ENCODE results near the gene OVCA2.
"Not testable (repeated sequence)": the region's sequence is repeated elsewhere in the genome, so short reads cannot be mapped to it uniquely, and the experiment has no call there.

OVCA2 gene

DNA sequence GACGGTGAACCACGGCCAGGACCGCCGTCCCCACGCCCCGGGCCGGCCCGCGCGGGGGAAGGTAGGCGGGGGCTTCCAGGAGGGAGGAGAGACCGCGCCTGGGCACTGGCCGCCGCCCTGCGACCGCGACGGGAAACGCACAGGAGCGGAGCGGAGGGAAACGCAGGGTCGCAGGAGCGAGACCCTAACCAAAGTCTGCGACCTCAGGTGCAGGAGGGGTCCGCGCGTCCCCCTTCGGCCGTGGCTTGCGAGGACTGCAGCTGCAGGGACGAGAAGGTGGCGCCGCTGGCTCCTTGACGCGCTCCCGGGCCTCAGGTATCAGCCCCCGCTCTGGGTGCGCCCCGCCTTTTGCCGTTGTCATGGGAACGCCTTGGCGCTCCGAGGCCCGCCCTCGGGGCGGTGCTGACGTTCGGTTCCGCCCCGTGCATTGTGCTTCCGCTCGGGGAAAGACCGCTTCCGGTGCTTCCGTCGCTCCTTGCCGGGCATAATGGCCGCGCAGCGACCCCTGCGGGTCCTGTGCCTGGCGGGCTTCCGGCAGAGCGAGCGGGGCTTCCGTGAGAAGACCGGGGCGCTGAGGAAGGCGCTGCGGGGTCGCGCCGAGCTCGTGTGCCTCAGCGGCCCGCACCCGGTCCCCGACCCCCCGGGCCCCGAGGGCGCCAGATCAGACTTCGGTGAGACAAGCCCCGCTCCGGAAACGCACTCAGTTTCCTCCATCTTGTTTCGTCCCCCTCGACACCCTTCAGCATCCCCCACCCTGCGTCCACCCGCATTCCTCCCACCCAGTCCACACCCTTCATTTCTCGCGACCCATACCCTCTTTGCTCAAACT, at the start of gene OVCA2:
TSS of gene OVCA2 (plus strand) at position 462 of the 829 bp plus-strand sequence. CDS start at position 488, 26 bp downstream.
- DNase-seq (ENCODE audit: low spot score), result peak; percentile 96

DNA sequence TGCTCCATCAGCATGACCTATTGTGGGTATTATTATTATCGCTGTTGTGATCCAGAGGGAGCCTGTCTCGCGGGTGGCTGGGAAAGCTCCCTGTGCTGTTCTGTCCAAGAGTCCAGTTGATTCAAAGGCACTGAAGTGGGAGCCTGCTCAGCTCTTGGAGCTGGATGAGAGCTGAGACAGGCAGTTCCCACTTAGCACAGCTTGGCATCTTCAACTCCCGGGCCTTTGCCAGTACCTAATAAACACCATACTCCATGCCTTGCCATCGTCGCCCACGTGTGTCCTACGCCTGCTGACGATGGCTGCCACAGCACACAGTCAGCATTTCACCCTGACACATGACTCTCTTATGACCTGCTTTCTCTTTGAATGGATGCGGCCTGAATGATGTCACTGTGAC, 49.3 kb upstream of the OVCA2 start:
- peak; percentile 59 for DNase-seq (ENCODE audit: low spot score)

DNA sequence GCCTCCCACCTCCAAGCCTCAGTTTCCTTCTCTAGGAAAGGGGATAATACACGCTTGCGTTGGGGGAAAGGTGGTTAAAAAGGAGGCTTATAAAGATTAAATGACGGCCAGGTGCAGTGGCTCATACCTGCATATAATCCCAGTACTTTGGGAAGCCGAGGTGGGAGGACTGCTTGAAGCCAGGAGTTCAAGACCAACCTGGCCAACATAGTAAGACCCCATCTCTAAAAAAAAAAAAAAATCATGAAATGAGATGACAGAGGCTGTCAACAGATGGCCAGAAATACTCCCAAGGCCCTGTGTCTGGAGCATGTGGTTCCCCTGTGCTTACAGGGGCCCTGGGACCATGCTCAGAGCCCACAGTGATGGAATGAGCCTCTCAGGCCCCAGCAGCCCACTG, 47.1 kb upstream of the OVCA2 start:
- no peak for DNase-seq (ENCODE audit: low spot score)

DNA sequence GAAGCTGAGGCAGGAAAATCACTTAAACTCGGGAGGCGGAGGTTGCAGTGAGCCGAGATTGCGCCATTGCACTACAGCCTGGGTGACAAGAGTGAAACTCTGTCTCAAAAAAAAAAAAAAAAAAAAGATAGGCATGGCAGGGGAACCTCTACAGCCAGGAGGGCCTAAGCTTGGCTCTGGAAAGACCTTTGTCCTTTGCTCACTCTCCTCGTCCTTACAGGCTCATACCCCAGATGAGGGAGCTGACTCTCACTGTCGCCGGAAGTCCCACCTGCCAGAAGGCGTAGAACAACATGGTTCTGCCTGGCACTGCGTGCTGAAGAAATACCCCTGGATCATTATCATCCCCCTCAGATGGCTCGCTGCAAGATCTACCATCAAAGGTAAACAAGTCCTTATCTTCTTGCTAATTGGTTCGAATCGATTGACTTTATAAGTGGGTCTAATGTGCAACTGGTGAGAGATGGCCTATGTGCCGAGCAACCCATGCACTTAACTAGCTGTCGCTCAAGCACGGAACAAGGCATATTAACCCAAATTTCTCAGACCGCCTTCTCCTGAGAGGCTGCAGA, 46.4 kb upstream of the OVCA2 start:
- DNase-seq (ENCODE audit: low spot score), result no peak

DNA sequence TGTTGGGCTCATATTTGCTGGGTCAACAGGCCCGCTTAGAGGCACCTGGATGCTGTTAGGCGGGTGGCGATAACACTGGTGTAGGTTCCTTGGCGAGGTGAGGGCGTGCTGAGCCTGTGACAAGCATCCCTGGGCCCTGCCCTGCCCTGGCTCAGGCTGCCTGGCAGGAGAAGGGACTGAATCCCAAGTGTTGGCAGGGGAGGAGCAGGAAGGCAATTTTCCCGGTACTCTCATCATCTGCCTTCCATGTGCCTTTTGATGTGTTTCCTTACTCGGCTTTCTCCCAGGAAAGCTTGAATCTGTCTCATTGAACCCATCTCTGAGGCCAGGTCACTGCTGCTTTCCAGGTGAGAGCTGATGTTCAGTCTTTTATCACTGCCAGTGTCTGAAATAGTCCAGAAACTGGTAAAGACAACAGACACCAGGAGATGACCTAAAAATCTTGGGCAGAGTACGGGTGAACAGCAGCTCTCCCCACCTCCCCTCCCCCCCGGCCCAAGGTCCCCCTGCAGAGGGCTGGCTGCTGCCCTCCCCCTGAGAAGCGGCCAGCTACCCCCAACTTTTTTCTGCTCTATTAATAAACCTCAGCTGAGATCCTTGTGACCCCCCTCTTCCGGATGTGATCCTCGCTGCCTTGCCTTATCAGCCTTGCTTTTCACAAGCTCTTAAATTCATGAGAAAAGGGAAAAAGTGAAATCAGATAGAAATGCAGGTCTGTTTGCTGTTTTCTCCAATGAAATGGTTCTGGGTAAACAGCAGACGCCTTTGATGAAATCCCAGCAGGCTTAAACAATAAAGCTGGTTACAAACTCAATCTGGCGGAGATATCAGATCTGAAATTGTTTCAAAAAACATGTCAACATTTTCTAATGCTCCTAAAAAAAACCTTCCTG, 45.7 kb upstream of the OVCA2 start:
- peak; percentile 89 for DNase-seq (ENCODE audit: low spot score)

DNA sequence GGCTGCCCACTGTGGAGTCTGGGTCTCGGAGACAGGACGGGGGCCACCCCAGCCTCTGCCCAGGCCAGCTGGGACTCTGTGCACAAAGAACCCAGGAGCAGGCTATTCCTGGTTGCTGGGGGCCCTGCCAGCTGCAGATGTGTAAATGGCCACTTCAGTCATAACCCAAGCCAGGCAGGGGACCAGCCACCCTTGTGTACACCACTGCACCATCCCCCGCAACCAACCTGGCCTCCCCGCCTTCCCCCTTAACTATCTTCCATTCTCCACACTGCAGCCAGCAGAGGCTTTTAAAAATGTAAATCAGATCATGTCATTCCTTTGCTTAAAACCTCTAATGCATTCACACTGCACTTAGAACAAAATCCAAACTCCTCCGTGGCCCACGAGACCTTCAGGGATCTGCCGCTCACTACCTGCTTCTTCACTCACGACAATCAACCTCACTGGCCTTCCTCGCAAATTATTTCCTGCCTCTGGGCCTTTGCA, 45.0 kb upstream of the OVCA2 start:
- no peak for DNase-seq (ENCODE audit: low spot score)

DNA sequence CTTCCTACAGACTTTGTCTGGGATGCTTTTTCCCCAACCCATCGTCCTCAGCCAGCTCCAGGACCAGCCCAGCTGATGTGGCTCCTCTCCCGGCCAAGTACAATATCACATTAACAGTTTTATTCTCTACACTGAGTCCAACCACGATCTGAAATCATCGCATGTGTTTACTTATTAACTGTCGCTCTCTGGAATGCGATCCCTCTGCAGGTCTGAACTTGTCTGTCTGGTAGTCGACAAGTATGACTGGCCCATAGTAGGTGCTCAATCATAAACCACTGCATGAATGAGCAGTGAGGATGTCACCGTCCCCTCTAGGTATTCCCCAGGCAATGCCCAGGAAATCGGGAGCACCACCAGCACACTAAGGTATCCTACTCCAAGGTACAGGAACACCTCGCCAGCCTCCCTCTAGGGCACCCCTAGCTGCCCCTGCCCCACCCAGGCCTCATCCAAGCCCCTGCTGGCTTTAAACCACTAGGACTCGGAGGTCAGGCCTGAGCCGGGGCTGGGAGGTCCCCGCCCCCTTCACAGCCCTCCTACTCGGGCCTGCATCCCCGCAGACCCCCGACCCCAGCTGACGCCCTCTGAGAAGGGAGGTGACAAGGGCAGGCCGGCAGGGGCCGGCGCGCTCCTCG, 44.4 kb upstream of the OVCA2 start:
- DNase-seq (ENCODE audit: low spot score), result no peak

DNA sequence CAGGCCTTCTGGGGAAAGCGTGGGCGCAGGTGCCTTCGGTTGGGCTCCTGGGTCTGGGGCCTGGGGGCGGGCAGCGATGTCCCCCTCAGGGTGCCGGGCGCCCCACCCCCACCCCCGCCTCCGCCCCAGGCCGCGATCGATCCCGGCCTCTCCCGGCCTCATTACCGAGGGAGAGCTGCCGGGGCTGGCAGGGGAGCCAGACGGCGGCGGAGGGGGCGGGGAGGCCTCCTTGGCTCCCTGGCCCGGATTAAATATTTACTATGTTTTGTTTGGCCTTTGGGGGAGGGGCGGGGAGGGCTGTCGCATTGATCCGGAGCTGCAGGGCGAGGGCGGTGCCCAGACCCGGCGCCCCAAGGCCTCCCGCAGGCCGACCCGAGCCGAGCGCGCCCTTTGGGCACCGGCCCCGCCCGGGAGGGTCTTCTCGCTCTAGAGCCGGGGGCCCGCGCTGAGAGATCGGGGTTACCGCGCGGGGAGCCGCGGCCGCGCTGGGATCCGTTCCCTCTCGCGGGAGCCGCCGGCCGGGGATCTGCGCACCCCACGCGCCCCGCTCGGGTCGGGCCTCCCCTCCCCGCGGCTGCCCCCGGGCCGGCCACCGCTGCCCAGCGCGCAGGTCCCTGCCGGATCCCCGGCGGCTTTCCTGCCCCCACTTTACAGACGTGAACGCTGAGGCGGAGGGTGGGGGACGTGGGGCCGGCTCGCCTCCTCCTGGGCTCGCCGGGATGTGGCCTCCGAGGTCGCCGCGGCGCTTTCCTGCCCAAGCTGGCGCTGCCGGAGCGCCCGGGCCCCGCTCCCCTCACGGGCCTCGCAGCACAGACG, 43.7 kb upstream of the OVCA2 start:
- DNase-seq (ENCODE audit: low spot score), result no peak

DNA sequence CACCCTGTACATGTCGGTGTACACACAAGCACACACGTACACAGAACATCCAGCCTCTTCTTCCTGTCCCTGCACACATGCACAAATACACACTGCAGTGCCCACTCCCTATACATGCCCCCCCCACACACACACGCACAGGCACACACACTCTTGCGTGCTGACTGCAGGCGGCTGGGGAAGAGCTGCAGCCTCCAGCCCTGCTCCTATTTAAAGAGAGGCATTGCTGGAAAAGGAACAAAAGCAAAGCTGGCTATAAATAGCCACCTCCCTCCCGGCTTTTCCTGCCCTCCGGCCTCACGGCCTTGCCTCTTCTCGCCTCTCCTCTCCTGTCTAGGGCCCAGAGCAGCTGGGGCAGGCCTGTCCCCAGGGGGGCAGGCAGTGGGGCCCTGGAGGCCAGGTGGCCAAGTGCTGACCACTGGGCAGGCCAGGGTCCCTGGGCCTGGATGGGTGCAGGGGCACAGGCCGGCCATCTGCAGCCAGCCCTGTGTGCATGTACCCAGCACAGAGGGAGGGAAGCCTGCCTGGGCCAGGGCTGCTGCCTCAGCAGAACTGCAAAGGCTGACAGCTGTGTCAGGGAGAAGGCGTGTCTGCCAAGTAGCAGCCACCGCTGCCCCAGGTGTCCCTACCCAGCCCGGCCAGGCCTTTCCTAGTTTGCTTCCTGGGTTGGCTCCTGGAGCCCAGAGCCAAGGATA, 42.1 kb upstream of the OVCA2 start:
- DNase-seq (ENCODE audit: low spot score), result peak; percentile 88

DNA sequence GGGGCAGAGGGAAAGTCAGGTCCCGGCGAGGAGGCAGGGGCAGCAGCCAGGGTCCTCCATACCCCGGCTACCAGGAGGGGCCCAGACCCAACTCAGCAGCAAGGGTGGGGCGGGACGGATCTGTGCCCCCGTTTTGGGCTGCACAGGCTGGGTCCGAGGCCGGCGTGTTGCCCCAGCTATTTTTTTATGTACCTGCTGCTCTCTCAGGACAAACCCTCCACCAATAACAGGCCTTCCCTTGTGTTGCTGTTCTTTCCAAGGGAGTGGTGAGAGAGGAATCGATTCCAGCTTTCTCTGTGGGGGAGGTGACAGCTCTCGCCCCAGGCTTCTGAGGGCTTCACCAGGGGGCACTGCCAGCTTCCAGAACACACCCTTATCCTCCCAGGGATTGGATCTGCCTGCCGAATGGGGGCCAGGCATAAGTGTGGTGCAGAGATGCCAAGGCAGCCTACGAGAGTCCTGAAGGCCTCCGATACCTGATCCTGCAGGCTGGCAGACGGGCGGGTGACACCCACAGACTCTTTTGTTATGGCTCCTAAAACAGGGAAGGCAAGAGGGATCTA, 39.0 kb upstream of the OVCA2 start:
- no peak for DNase-seq (ENCODE audit: low spot score)

DNA sequence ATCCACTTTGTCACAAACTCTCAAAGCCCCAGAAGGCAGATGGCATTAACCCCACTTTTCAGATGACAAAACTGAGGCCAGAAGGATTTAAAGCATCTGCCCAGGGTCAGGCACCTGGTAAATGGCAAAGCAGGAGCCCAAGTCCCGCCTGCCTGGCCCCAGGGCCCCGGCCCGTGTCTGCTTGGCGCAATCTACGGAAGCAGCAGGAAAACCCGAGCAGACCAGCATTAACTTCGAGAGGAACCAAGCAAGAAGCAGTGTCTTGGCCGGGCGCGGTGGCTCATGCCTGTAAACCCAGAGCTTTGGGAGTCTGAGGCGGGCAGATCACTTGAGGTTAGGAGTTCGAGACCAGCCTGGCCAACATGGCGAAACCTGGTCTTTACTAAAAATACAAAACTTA, 38.3 kb upstream of the OVCA2 start:
- DNase-seq (ENCODE audit: low spot score), result no peak

DNA sequence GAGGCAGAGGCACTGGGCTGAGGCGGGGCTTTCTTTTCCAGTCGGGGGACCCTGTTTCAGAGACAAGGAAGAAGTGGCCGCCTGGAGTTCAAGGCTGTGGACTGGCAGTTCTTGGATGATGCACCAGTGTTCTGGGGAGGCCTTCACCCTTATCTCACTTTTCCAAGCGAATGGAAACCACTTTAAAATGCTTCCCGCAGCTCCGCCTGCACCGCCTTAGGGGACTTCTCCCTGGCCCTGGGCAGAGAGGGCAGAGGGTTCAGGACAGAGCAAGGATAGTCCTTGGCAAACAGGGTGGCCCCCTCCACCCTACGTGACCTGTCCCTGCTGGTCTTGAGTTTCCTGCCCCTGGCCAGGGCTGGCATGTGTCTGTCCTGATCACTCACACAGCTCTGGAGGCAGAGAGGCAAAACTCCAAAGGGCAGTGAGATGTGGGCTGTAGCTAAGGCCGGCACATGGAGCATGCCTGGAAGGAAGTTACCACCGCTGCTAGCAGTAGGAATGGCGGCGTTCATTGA, 37.3 kb upstream of the OVCA2 start:
- DNase-seq (ENCODE audit: low spot score), result no peak

DNA sequence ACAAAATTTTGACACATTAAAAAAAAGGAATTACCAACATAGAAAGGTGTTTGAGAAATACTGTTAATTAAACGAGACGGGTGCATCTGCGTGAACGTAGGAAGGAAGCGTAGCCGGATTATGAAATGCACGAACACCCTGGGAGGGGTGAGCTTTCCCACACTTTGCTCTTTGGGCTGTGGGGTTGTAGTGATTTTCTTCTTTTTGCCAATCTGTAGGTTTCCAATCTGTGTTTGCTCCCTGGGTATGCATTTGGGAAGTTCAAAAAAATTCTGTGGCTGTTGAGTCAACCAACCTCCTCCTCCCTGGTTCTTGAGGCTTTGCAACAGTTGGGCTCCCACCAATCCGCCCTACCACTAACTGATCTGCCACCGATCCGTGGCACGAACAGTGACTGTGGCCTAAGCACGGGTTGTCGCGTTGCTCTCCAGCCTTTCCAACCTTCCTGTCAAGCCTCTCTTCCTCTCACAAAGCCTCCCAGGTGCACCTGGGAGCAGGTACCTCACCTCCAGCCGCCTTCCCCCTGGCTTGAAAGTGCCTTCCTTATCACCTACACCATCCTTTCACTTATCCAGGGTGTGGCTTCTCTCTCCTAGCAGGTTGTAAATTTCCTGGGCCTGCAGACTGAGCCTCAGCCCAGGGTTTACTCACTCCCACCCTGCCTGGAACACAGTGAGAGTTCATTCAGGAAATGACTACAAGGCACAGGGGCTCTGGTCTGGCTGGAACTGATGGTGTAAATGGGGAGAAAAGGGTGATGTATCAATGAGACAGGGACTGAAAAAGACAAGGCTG, 33.3 kb upstream of the OVCA2 start:
- DNase-seq (ENCODE audit: low spot score), result no peak

DNA sequence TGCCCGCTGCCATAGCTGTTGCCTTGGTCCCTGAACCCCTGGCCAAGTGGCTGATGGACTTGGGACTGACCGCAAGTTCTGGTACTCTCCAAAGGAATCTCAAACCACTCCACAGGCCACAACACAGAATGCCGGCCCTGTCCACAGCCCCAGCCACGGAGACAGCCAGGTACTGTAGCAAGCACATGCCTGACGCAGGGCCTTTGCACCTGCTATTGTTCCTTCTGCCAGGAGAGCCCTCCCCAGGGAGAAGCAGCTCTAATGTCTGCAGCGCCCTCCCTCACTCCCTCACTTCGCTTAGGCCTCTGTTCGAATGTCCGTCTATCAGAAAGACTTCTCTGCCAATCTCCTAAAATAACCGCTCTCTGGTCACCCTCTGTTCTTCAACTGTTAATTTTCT, 32.1 kb upstream of the OVCA2 start:
- no peak for DNase-seq (ENCODE audit: low spot score)

DNA sequence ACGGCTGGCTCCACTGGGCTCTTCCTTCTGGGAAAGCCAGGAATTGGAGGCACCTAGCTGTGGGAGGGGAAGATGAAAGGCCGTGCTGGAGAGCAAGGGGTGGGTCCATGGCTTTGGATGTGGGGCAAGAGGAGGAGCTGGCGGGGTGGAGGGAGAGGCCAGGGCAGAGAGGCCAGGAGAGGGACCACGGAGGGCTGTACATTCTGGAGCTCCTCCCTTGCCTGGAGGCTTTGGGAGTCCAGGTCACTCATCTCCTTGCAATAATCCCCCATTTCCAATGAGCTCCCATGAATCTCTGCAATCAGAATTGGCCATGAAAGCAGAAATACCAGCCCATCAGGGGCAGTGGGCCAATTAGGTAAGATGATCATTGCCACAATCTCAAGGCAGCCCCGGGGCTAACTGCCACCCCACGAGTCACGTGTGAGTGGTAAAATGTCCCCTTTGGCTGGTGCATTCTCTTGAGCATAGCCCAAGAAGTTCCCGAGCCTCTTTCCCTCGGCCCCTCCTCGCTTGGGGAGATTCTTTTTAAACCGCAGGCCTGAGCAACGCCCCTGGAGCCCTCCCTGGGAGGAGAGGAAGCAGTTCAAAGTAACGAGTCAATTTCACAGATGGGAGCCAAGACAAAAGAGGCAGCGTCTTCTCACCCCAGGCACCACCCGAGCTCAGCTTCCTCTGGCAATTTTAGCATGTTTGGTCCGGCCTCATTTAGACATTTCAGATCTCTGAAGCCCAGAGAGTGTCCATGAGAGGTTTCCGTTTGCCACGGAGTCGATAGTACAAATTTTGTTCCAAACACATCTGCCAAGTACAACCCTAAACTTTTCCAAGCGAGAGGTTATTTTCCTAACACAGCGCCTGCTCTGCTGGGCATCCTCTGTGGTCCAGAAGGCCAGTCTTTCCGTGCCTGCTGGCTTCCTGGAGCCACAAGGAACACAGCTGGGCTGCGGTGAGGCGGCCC, 30.1 kb upstream of the OVCA2 start:
- DNase-seq (ENCODE audit: low spot score), result no peak

DNA sequence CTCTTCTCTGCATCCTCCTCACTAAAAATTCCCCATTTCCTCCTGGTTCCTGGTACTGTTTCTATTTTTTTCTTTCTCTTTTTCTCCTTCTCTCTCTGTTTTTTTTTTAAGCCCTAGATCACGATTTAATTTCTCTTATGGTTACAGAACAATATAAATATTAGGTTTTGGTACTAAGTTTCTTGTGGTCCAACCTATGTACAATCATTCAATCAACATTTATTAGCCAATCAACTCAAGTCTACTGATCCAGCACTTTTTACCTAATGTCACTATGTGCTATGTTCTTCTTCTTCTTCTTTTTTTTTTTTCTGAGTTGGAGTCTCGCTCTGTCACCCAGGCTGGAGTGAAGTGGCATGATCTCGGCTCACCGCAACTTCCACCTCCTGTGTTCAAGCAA, 29.3 kb upstream of the OVCA2 start:
- no peak for DNase-seq (ENCODE audit: low spot score)

DNA sequence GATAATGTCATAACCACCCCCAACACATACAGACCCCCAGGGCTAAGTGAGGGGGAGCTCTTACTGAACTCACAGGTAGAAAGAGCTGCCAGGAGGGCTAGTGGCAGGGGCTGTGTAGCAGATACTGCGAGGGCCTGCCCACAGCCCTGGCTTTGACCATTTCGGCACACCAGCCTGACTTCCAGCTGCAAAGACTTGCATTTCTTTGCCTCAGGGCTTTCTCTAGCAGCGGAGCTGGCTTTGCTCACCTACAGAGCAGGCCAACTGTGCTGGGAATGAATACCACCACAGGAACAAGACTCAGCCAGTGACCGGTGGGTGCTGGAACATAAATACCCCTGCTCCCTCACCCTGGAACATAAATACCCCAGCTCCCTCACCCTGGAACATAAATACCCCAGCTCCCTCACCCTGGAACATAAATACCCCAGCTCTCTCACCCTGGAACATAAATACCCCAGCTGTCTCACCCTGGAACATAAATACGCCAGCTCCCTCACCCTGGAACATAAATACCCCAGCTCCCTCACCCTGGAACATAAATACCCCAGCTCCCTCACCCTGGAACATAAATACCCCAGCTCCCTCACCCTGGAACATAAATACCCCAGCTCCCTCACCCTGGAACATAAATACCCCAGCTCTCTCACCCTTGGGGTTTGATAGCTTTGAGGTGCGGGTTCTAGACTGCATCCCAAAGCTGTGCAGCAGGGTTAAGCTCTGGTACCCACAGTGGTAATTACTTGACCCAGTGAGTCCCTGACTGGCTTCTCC, 28.4 kb upstream of the OVCA2 start:
- not testable (repeated sequence) for DNase-seq (ENCODE audit: low spot score)

All from cerebellar cortex (tissue), 1 donor.